GM12873 (cell line): ENCODE data around the gene CARMIL1.

Experiments
- TF ChIP-seq, protein P1 (sequence below): IDR thresholded peaks from 2 replicates; pipeline ENCODE4 v1.5.1; 2012; ENCODE audit warnings: low read depth, mild to moderate bottlenecking, moderate library complexity, low read length, control low read depth; ENCODE audit not compliant: insufficient read depth; ENCODE audit errors: missing control alignments

CARMIL1 gene

DNA sequence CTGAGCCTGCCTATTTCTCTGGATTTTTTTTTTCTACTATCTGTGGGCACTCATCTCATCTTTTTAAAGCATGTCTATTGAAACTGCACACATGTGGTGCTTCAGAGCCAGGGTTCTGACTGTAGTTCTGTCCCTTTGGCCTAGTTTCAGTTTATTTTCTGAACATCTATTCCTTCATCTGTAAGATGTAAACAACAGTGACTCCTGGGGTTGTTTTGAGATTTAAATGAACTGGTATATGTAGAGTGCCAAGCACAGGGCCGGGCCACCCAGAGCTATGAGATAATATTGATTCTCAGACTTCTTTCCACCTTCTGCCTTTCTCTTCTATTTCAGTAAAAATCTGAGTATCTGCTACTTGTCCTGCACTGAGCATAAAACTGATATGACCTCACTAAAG is 185.1 kb downstream of the CARMIL1 start:
- TF ChIP-seq, protein P1, sequence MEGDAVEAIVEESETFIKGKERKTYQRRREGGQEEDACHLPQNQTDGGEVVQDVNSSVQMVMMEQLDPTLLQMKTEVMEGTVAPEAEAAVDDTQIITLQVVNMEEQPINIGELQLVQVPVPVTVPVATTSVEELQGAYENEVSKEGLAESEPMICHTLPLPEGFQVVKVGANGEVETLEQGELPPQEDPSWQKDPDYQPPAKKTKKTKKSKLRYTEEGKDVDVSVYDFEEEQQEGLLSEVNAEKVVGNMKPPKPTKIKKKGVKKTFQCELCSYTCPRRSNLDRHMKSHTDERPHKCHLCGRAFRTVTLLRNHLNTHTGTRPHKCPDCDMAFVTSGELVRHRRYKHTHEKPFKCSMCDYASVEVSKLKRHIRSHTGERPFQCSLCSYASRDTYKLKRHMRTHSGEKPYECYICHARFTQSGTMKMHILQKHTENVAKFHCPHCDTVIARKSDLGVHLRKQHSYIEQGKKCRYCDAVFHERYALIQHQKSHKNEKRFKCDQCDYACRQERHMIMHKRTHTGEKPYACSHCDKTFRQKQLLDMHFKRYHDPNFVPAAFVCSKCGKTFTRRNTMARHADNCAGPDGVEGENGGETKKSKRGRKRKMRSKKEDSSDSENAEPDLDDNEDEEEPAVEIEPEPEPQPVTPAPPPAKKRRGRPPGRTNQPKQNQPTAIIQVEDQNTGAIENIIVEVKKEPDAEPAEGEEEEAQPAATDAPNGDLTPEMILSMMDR: no peak

DNA sequence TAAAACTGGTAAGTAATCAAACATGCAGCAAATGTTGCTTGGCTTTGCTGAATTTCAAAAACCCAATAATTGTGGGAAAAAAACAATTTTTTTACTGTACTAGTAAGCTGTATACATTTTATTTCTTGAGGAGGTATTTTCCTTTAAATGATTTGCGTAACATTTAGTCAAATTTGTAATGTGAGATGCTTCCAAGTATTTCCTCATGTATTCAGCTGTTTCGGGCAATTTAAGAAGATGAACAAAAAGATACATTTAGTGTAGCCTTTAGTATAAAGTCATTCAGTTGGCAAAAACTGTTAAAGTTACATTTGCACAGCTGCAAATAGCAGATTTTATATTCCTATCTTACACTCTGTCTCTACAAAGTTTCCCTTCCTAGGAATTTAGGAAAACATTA is 186.8 kb downstream of the CARMIL1 start:
- TF ChIP-seq, protein P1: no peak

DNA sequence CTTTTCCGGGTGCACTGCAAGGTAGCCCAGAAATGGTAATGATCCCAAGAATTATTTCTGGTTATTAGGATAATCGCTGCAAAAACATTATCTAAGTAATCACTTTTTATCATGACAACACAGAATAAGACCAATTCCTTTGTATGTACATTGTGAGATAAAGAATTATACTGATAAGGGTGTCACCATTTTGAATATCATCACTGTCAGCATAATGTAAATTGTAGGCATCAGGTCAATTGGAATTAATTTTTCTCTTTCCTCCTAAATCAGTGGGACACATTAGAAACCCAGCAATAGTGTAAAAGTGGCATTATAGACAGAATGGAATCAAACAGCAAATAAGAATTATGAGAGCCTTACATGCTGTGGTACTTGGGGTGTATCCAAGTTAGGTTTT is 189.7 kb downstream of the CARMIL1 start:
- TF ChIP-seq, protein P1: no peak

DNA sequence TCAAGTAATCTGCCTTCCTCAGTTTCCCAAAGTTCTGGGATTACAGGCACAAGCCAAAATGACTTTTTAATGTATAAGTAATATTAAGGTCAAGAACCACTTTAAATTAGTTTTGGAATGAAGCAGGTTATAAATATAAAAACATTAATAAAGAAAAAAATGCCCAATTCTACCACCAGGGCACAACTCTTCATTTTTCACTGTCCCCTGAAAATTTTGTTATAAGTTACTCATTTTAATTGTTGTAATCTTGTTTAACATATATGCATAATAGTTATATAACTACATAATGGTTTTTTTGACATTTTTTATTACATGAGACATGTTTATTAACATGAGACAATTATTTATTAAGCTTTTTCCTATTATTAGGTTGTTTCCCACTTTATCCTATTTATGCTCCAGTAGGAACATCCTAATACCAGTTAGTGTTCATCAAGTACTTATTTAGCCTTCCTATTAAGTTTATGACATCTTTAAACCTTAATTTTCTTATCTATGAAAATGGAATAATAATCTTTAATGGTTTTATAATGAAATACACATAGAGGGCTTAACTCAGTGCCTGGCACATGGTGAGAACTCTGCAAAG is 190.7 kb downstream of the CARMIL1 start:
- TF ChIP-seq, protein P1: no peak

DNA sequence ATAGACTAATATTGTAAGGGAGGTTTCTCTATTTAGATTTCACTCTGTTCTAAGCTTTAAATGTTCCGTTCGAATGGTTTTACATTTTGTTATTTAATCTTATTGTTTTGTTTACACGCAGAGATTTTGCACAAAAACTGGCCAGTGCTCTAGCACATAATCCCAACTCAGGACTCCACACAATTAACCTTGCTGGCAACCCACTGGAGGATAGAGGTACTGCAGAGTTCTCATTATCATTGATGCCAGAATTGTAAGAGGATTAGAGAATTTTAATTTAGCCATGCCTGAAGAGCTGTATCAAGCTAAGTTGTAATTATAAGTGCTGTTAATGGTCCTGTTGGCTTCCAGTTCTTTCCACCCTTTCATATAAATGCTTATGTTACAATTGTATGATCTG is 193.1 kb downstream of the CARMIL1 start:
- TF ChIP-seq, protein P1: no peak

DNA sequence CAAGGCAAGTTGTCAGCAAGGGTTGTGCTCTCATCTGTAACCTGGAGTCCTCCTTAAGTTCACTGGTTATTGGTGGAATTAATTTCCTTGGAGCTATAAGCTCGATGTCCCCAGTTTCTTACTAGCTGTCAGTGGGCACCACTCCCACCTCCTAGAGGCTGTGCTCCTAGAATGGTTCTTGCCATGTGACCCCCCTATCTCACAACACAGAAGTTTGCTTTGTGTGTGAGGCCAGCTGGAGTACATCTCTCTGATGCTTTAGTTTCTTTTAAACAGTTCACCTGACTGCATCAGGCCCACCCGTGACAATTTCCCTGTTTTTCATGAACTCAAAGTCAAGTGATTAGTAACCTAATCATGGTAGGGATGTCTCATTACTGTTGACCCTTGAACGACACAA is 193.7 kb downstream of the CARMIL1 start:
- TF ChIP-seq, protein P1: no peak

DNA sequence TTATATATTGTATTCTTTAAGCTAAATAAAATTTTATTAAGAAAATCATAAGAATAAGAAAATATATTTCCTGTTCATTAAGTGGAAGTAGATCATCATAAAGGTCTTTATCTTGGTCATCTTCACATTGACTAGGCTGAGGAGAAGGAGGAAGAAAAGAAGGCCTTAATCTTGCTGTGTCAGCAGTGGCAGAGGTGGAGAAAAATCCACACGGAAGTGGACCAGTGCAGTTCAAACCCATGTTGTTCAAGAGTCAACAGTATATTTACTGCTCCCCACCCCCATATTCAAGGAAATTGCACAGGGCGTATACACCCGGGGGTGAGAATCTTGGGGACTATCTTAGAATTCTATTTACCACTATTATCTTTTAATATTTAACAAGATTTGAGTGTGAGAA is 194.3 kb downstream of the CARMIL1 start:
- TF ChIP-seq, protein P1: no peak
